Thyroid gland (tissue), 4 donors: Measurements from ENCODE around the gene CMSS1. TPM values are rescaled to one million over a fixed set of nuclear protein-coding genes. Genes with fewer than 3 reads are reported as not detected.

Source experiments
- DNase-seq, 2 donors: peaks; one replicate each; pipeline ENCODE4 v3.0.0-alpha.2; 2019
- H3K27ac ChIP-seq, 3 donors: fragments of 200-600 bp; sonication (generic); 1 replicate in 2 of 3; 2 replicates in 1 of 3; pipeline ENCODE4 v1.5.1; 2016 to 2019; ENCODE audit warnings: mild to moderate bottlenecking in 1 of 3, moderate library complexity in 1 of 3
- H3K27me3 ChIP-seq: fragments of 200-600 bp; sonication (generic); one replicate; pipeline ENCODE4 v1.5.1; 2019
- H3K36me3 ChIP-seq, 2 donors: fragments of 200-600 bp; sonication (generic); one replicate each; pipeline ENCODE4 v1.5.1; 2016 to 2019
- H3K4me1 ChIP-seq, 2 donors: fragments of 200-600 bp; sonication (generic); one replicate each; pipeline ENCODE4 v1.5.1; 2017 to 2019
- H3K4me3 ChIP-seq, 3 donors: fragments of 200-600 bp; sonication (generic); replicated peaks in 1 of 3; 1 replicate in 2 of 3; 2 replicates in 1 of 3; pipeline ENCODE4 v1.5.1; 2016; ENCODE audit warnings: mild to moderate bottlenecking in 1 of 3
- H3K9me3 ChIP-seq: fragments of 200-600 bp; sonication (generic); one replicate; pipeline ENCODE4 v1.5.1; 2017
- CTCF ChIP-seq, 6 experiments: fragments of 200-600 bp in 3 of 6; fragments of 450-650 bp in 3 of 6; sonication (generic) in 3 of 6; IDR thresholded peaks; one replicate each; pipeline ENCODE4 v1.5.1; 2016 to 2019; ENCODE audit warnings: antibody characterized with exemption in 6 of 6, mild to moderate bottlenecking in 2 of 6, inconsistent platforms in 1 of 6, moderate library complexity in 1 of 6
- POLR2A ChIP-seq, 2 donors: fragments of 450-650 bp; IDR thresholded peaks; one replicate each; pipeline ENCODE4 v1.6.1; 2017; ENCODE audit warnings: antibody characterized with exemption in 2 of 2, mild to moderate bottlenecking in 2 of 2, moderate library complexity in 1 of 2
- WGBS, 2 donors: methylation state at CpG; one replicate each; pipeline ENCODE4 v1.1.5; 2017; 5-methylcytosine and 5-hydroxymethylcytosine counted together
- intact Hi-C: fragments of 100-400 bp; cut with DNase I; formaldehyde crosslinking; loops from one replicate; pipeline ENCODE4 v1.15.1; 2023
- total RNA-seq, 4 donors: library from RNA; depleted of rRNA; stranded (reverse); fragments of >200 nt; gene quantifications; one replicate each; pipeline ENCODE4 v1.2.3, GENCODE V29; 2016

Gene CMSS1
- total RNA-seq, 4 donors from 2014 or later = 7.7 to 15.0 (median 12.9) TPM

DNA sequence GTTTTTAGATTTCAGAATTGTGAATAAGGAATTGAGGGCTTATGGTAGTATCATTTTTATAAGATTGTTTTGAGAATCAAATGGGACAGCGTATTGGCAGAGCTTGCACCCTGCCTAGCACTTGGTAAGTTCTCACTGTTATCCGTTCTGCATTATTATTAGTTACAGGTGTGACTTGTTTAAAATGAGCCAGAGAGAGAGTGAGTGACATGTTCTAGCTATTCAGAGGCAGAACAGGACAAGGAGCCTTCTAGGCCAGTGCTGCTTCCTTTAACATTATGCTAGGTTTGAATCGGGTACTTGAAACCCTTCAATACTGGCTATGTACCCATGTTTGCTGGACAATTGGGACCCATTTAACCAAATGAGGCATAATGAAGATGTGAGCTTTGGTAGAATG is 162.9 kb downstream of the CMSS1 start:
- intact Hi-C loops = no loop called here
- no peaks in the 10 kb centered on the region for H3K9me3 ChIP-seq
- TF ChIP-seq CTCF (IDR thresholded peaks at IDR 0.05) (no peak), POLR2A (IDR thresholded peaks at IDR 0.05) (no peak)
- no peak overlapping the region for H3K4me3 ChIP-seq
- H3K4me1 ChIP-seq = no peaks in the 10 kb centered on the region
- 92 to 99% methylated on average over 3 of the region's 3 CpGs for WGBS, 2 donors
- DNase-seq = no peak
- H3K36me3 ChIP-seq = no peaks in the 10 kb centered on the region
- no peak overlapping the region for H3K27ac ChIP-seq
- no peaks in the 10 kb centered on the region for H3K27me3 ChIP-seq

GRCh38 chr3:99981138-99981537 is 163.5 kb downstream of the CMSS1 start:
- no peak overlapping the region for H3K4me3 ChIP-seq
- no peak overlapping the region for H3K27ac ChIP-seq
- H3K36me3 ChIP-seq = no peaks in the 10 kb centered on the region
- no peaks in the 10 kb centered on the region for H3K4me1 ChIP-seq
- DNase-seq = no peak
- H3K27me3 ChIP-seq = no peaks in the 10 kb centered on the region
- WGBS, 2 donors = 91 to 96% methylated on average over 1 of the region's 1 CpG
- intact Hi-C loops = no loop called here
- H3K9me3 ChIP-seq = no peaks in the 10 kb centered on the region
- TF ChIP-seq CTCF (IDR thresholded peaks at IDR 0.05) = no peak
- no peak for TF ChIP-seq POLR2A (IDR thresholded peaks at IDR 0.05)

DNA sequence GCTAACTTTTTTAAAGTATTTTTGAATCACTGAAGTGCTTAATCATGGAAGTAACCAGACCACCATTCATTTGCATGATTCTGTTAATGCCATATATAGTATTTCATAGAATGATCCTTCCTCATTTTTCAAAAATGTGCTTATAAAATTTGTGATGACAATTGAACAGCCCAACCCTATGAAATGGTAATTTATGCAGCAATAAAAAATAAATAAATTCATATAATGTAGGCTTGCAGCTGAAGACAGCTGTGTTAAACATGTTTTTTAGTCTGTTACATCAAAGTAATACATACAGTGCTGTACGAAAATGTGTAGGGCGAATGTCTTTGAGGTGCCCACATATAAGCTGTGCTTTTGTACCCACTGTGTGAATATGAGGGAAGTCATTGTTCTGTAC is 165.0 kb downstream of the CMSS1 start:
- intact Hi-C loops = no loop called here
- DNase-seq = no peak
- 96 to 99% methylated on average over 2 of the region's 2 CpGs for WGBS, 2 donors

DNA sequence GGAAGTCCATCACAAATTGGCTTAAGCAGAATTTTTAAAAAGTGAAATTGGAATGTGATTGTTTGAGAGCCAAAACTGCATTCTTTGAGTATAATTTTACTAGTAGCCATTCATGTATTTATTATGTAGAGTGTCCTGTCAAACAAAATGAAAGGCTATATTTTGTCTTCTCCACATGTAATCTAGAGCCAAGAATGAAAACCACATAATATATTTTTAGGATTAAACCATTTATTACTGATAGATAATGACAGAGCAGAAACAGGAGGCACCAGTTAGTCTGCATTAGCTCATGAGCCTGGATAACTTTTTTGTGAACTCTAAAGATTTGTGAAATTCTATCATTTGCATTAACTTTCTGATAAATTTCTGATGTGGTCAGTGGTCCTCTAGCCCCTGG is 166.5 kb downstream of the CMSS1 start:
- no peak overlapping the region for H3K4me3 ChIP-seq
- no peaks in the 10 kb centered on the region for H3K27me3 ChIP-seq
- DNase-seq = no peak
- TF ChIP-seq CTCF (IDR thresholded peaks at IDR 0.05) = no peak
- TF ChIP-seq POLR2A (IDR thresholded peaks at IDR 0.05) = no peak
- intact Hi-C loops = no loop called here
- no peak overlapping the region for H3K27ac ChIP-seq
- H3K4me1 ChIP-seq = no peaks in the 10 kb centered on the region
- no peaks in the 10 kb centered on the region for H3K9me3 ChIP-seq
- no peaks in the 10 kb centered on the region for H3K36me3 ChIP-seq

More for the DNA sequence above, 165.0 kb downstream of the CMSS1 start:
- Histone ChIP-seq H3K4me1 (no peaks in the 10 kb centered on the region), H3K27me3 (no peaks in the 10 kb centered on the region), H3K4me3 (no peak overlapping the region), H3K9me3 (no peaks in the 10 kb centered on the region), H3K36me3 (no peaks in the 10 kb centered on the region), H3K27ac (no peak overlapping the region)
- TF ChIP-seq CTCF (IDR thresholded peaks at IDR 0.05) = no peak
- TF ChIP-seq POLR2A (IDR thresholded peaks at IDR 0.05) = no peak

GRCh38 chr3:99984668-99985067 is 167.0 kb downstream of the CMSS1 start:
- Histone ChIP-seq H3K9me3 (no peaks in the 10 kb centered on the region), H3K4me1 (no peaks in the 10 kb centered on the region), H3K4me3 (no peak overlapping the region), H3K36me3 (no peaks in the 10 kb centered on the region), H3K27ac (no peak overlapping the region), H3K27me3 (no peaks in the 10 kb centered on the region)
- 86 to 92% methylated on average over 2 of the region's 2 CpGs for WGBS, 2 donors
- intact Hi-C loops = no loop called here
- no peak for DNase-seq
- no peak for TF ChIP-seq POLR2A (IDR thresholded peaks at IDR 0.05)
- TF ChIP-seq CTCF (IDR thresholded peaks at IDR 0.05) = no peak
